A549 treated with AZD9567 at 1 μM for 4 hours (cell line): ENCODE data around the gene GABARAP. TPM values are rescaled to one million over a fixed set of nuclear protein-coding genes. Genes with fewer than 3 reads are reported as not detected.

ENCODE experiments used
- total RNA-seq: library from RNA; stranded (reverse); fragments of 200-300 nt; extraction: Qiagen RNA extraction; gene quantifications from 5 replicates; pipeline ENCODE4 v1.2.3, GENCODE V29; 2022; ENCODE audit not compliant: insufficient read depth

The GABARAP gene
- 638 to 734 TPM (median 663 TPM) in 5 replicates for total RNA-seq

GRCh38 chr17:7241783-7242716 is at the start of gene GABARAP:
Gene GABARAP, minus strand, starts transcription at chr17:7242449. Its CDS starts 119 bp downstream, at chr17:7242330.

GRCh38 chr17:7281074-7281952 is 39.1 kb upstream of the GABARAP start, which contains the start of gene SLC2A4:
Gene SLC2A4, plus strand, starts transcription at chr17:7281718. Its CDS starts 217 bp downstream, at chr17:7281935.

GRCh38 chr17:7262192-7262934 is 20.1 kb upstream of the GABARAP start, which contains the start of gene CLDN7:
Gene CLDN7, minus strand, starts transcription at chr17:7262478. Its CDS starts 435 bp downstream, at chr17:7262043.

GRCh38 chr17:7252176-7253043 is 10.2 kb upstream of the GABARAP start, which contains the start of gene ELP5:
Gene ELP5, plus strand, starts transcription at chr17:7252215. Its CDS starts 336 bp downstream, at chr17:7252551.

GRCh38 chr17:7251661-7252175 is 9.5 kb upstream of the GABARAP start, which contains the start of gene CTDNEP1:
Gene CTDNEP1, minus strand, starts transcription at chr17:7251734. Its CDS starts 438 bp downstream, at chr17:7251296.

GRCh38 chr17:7239091-7240027 is 2.9 kb downstream of the GABARAP start, which contains the start of gene PHF23:
Gene PHF23, minus strand, starts transcription at chr17:7239457. Its CDS starts 178 bp downstream, at chr17:7239279.

GRCh38 chr17:7234083-7234951 is 7.9 kb downstream of the GABARAP start, which contains the start of gene DVL2:
Gene DVL2, minus strand, starts transcription at chr17:7234517. Its CDS starts 255 bp downstream, at chr17:7234262.

GRCh38 chr17:7219812-7220592 is 22.2 kb downstream of the GABARAP start, which contains the start of the genes ACADVL and DLG4:
Gene ACADVL, plus strand, starts transcription at chr17:7219938. Its CDS starts 47 bp downstream, at chr17:7219985.
Gene DLG4, minus strand, starts transcription at chr17:7219836.

Other genes with a start within 250 kb of the GABARAP start
- gene ALOX12, start 246.4 kb downstream of the GABARAP start, total RNA-seq: not detected in 5 replicates
- gene RNASEK, start 229.8 kb downstream of the GABARAP start, total RNA-seq: 364 to 487 TPM (median 429 TPM) in 5 replicates
- not detected in 5 replicates for gene BCL6B, start 219.4 kb downstream of the GABARAP start, total RNA-seq
- gene SLC16A13, start 206.4 kb downstream of the GABARAP start, total RNA-seq: 3.5 to 8.5 TPM (median 7.7 TPM) in 5 replicates
- not detected in 5 replicates for gene SLC16A11, start 198.4 kb downstream of the GABARAP start, total RNA-seq
- not detected in 5 replicates for gene CLEC10A, start 162.2 kb downstream of the GABARAP start, total RNA-seq
- gene ASGR2, start 127.6 kb downstream of the GABARAP start, total RNA-seq: 1.5 TPM in 1 of 5 replicates, not detected in the others
- 0.70 to 1.2 TPM (median 0.90 TPM) in 4 of 5 replicates, not detected in the other for gene ASGR1, start 63.1 kb downstream of the GABARAP start, total RNA-seq
- 5.9 to 6.9 TPM (median 6.2 TPM) in 5 replicates for gene DLG4, start 22.6 kb downstream of the GABARAP start, total RNA-seq
- 264 to 485 TPM (median 439 TPM) in 5 replicates for gene ACADVL, start 22.5 kb downstream of the GABARAP start, total RNA-seq
- gene DVL2, start 7.9 kb downstream of the GABARAP start, total RNA-seq: 29.2 to 43.3 TPM (median 42.3 TPM) in 5 replicates
- 67.2 to 91.5 TPM (median 83.0 TPM) in 5 replicates for gene PHF23, start 3.0 kb downstream of the GABARAP start, total RNA-seq
- 202 to 277 TPM (median 222 TPM) in 5 replicates for gene CTDNEP1, start 9.3 kb upstream of the GABARAP start, total RNA-seq
- gene ELP5, start 9.8 kb upstream of the GABARAP start, total RNA-seq: 115 to 144 TPM (median 128 TPM) in 5 replicates
- 1.4 to 1.8 TPM (median 1.6 TPM) in 4 of 5 replicates, not detected in the other for gene CLDN7, start 20.0 kb upstream of the GABARAP start, total RNA-seq
- 0.28 to 0.45 TPM (median 0.37 TPM) in 4 of 5 replicates, not detected in the other for gene SLC2A4, start 39.3 kb upstream of the GABARAP start, total RNA-seq
- 0.46 to 0.72 TPM (median 0.60 TPM) in 4 of 5 replicates, not detected in the other for gene YBX2, start 52.2 kb upstream of the GABARAP start, total RNA-seq
- gene EIF5A, start 65.2 kb upstream of the GABARAP start, total RNA-seq: 1,570 to 1,809 TPM (median 1,672 TPM) in 5 replicates
- 91.5 to 113 TPM (median 108 TPM) in 5 replicates for gene GPS2, start 72.9 kb upstream of the GABARAP start, total RNA-seq
- gene NEURL4, start 86.9 kb upstream of the GABARAP start, total RNA-seq: 30.5 to 37.6 TPM (median 36.4 TPM) in 5 replicates
- 2.1 to 5.5 TPM (median 3.9 TPM) in 4 of 5 replicates, not detected in the other for gene ACAP1, start 94.1 kb upstream of the GABARAP start, total RNA-seq
- 10.3 to 15.0 TPM (median 13.0 TPM) in 5 replicates for gene KCTD11, start 109.7 kb upstream of the GABARAP start, total RNA-seq
- gene TMEM95, start 112.7 kb upstream of the GABARAP start, total RNA-seq: not detected in 5 replicates
- 1.4 to 1.7 TPM (median 1.6 TPM) in 5 replicates for gene TNK1, start 138.6 kb upstream of the GABARAP start, total RNA-seq
- gene PLSCR3, start 152.1 kb upstream of the GABARAP start, total RNA-seq: 36.1 to 44.4 TPM (median 40.5 TPM) in 5 replicates
- gene TMEM256, start 161.6 kb upstream of the GABARAP start, total RNA-seq: 181 to 231 TPM (median 208 TPM) in 5 replicates
- gene NLGN2, start 165.4 kb upstream of the GABARAP start, total RNA-seq: 12.4 to 20.9 TPM (median 18.3 TPM) in 5 replicates
- 0.08 TPM in 2 of 5 replicates, not detected in the others for gene SPEM1, start 177.9 kb upstream of the GABARAP start, total RNA-seq
- 0.05 to 0.07 TPM (median 0.05 TPM) in 3 of 5 replicates, not detected in the others for gene SPEM2, start 183.2 kb upstream of the GABARAP start, total RNA-seq
- gene SPEM3, start 186.4 kb upstream of the GABARAP start, total RNA-seq: 0.02 to 0.06 TPM (median 0.02 TPM) in 3 of 5 replicates, not detected in the others
- 7.5 to 12.0 TPM (median 11.6 TPM) in 5 replicates for gene TMEM102, start 193.0 kb upstream of the GABARAP start, total RNA-seq
- 0.67 to 1.3 TPM (median 0.74 TPM) in 4 of 5 replicates, not detected in the other for gene FGF11, start 197.1 kb upstream of the GABARAP start, total RNA-seq
- gene CHRNB1, start 202.6 kb upstream of the GABARAP start, total RNA-seq: 5.7 to 17.4 TPM (median 8.1 TPM) in 5 replicates
- gene ZBTB4, start 237.2 kb upstream of the GABARAP start, total RNA-seq: 17.6 to 21.8 TPM (median 20.5 TPM) in 5 replicates
- gene SLC35G6, start 239.0 kb upstream of the GABARAP start, total RNA-seq: not detected in 5 replicates
- 74.1 to 103 TPM (median 95.9 TPM) in 5 replicates for gene POLR2A, start 241.9 kb upstream of the GABARAP start, total RNA-seq